Measurements from ENCODE around the gene TAS1R2.
"Not testable (repeated sequence)": the region's sequence is repeated elsewhere in the genome, so short reads cannot be mapped to it uniquely, and the experiment has no call there.

TAS1R2 gene

DNA sequence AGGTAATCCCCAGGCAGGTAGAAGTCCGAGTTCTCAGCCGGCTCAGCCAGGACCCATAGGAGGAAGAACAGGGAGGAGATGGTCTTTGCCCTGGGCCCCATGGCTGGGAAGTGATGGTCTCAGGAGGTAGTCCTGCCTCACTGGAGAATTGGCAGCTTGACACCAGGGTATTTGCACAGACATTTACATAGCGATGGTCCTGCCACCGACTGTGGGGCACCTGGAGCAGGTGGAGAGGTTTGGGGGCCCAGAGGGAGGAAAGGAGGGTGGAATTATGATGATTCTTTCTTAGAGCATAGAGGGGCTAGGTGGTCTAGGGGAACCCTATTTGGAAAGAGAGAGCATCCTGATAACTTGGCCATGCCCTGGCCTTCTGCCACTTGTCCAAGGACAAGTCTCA lies at the start of gene TAS1R2:
Gene TAS1R2, minus strand, starts transcription at position 101 of the 400 bp plus-strand sequence. Its CDS starts 0 bp downstream, at position 101.
- DNase-seq (ENCODE audit: low read depth): no peak

DNA sequence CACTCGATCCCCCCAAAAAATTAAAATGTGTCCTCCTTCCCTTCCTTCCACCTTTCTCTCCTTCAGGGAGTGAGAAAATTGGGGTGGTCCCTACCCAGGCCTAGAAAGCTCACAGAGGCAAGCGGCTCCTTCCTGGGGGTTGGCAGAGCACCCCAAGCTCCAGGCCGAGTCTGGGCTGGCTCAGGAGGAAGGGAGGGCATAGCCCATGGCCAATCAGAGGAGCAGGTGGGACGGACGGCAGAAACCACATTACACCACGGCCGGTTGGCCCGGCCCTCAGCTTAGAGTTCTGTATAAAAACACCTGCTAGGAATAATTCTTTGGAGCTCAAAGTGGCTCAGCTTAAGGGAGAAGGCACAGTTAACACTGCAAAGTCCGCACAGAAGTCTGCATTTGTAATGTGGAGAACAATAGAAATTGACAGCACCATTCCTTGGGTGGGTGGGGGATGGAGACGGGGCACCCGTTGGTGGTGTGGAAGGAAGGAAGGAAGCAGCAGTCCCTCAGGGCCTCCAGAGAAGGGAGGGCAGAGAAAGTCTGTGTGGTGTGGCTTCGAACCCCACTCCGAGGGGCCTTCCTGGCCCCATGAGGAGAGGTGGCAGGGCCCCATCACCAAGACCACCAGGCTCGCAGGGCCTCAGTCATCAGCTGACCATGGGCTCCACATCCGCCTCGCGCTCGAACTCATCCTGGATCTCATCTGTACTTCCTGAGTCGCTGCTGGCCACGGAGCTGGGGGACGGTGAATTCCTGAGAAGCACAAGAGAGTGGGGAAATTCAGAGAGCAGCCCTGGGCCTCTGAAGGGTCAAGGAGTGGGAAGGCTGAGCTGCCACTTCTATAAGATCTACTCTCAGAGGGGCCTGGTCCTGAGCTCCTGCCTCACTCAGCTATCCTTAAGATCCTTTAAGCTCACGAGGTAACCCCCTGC lies 48.7 kb upstream of the TAS1R2 start:
- no peak for DNase-seq (ENCODE audit: low read depth)

DNA sequence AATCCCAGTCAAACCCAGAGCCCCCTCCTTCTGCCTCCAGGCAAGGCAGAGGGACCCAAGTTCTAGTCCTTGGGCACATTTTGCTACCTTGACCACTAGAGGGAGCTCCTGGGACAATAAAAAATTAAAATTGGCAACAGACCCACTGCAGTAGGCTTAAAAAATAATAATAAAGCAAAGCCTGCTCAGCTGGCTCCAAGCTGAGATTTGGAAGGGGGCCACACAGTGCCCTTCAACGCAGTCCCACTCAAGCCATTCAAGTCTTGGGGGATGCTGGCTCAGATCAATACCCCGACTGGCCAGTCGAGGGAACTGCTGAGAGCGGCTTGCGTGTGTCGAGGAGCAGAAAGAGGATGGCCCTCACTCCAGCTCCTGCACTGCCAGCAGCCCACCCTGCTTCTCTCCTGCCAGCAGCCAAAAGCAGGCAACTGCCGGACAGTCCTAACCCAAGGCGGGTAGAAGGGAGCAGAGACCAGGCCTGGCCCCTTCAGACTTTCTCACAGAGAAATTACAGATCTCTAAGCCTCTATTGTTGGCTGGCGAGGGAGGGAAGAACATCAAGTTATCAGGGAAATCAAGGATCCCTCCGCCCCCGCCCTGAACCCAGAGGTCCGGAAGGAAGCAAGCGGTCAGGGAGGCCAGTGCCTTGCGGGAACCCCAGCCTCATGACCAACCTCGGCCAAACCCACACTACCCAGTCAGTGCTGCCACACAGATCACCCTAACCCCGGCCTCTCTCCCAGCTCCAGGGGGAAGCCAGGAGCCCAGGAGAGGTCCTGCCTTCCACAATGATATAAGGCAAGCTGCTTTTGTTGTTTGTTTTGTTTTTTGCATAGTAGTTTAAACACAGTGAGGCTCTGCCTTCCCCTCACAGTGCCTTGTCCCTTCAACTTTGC lies 47.8 kb upstream of the TAS1R2 start:
- no peak for DNase-seq (ENCODE audit: low read depth)

DNA sequence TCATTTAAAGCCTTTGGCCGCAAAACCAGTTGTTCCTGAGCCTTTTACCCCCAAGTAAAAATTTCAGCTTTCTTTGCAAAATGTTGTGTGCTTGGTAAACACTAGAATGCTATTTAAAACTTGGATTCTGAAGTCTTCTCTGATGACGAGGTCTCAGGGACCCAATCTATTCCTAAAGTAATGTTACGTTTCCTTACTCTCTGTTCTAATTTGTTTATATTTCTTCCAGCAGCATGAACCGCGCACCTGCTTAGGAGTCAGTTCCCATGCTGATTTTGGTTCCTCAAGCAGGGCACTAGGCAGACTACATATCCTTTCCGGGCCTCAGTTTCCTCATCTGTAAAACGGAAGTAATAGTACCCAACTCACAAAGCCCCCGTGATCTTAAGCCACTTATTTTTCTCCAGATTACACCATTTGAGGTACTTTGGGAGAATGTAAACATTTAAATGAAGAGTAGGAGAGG lies 43.9 kb upstream of the TAS1R2 start:
- no peak for DNase-seq (ENCODE audit: low read depth)

DNA sequence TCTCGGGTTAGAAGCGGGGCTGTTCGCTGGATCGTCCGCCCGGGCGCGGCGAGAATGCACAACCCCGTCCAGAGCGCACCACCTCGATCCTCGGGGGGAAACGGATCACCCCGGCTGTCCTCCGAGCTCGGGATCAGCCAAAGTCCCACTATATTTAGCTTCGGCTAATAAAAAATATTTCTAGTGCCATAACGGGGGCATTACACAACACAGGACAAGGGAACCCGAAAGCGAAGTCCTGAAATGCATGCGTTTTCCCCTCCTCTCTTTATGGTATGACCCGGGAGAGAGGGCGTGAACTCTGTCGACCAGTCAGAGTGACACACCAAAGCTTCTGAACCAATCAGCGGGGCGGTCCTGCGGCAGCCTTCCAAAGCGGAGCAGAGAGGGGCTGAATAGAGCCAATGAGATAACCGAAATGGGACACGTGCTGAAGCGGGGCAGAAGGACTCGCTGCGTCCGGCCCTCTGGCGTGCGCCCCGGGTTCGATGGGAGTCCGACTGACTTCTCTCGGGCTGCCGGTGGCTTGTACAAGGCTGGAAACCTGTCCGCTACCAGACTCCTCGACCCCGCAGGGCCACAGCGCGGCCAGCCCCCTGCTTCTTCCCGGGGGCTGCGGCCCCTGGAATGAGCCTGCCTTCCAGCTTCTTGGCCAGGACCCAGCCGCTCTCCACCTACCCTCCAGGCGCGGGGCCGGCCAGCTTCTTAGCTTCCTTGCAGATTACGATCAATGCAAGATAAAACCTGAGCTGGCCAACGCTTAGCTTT lies 43.2 kb upstream of the TAS1R2 start, which contains the start of gene ALDH4A1:
Gene ALDH4A1, minus strand, starts transcription at position 33 of the 768 bp plus-strand sequence. Its CDS starts 32 bp downstream, at position 1.
- DNase-seq (ENCODE audit: low read depth): peak; percentile 68

DNA sequence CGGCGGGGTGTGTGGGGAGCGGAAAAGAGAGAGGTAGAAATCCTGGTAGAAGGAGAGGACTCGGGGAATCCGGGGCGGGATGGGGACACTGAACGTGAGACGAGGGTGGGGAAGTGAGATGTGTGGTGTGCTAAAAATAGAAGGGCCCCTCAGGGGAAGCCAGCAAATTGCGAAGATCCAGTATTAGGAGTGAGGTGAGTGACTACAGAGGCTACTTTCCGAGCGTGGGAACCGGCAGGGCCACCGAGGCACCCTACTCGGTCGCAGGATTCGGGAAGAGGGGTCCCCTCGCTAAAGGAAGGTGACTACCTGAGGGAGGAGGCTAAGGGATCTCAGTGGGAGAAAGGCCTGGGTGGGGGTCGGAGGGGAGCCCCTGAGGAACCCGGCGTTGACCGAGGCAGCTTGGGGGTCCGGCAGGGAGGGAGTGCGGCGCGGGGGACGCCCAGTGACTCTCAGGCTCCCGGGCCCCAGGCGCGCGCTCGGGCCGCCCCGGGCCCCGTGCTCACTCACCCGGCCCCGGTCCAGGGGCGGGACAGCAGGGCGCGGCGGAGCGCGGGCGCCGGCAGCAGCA lies 42.6 kb upstream of the TAS1R2 start:
- DNase-seq (ENCODE audit: low read depth): no peak

DNA sequence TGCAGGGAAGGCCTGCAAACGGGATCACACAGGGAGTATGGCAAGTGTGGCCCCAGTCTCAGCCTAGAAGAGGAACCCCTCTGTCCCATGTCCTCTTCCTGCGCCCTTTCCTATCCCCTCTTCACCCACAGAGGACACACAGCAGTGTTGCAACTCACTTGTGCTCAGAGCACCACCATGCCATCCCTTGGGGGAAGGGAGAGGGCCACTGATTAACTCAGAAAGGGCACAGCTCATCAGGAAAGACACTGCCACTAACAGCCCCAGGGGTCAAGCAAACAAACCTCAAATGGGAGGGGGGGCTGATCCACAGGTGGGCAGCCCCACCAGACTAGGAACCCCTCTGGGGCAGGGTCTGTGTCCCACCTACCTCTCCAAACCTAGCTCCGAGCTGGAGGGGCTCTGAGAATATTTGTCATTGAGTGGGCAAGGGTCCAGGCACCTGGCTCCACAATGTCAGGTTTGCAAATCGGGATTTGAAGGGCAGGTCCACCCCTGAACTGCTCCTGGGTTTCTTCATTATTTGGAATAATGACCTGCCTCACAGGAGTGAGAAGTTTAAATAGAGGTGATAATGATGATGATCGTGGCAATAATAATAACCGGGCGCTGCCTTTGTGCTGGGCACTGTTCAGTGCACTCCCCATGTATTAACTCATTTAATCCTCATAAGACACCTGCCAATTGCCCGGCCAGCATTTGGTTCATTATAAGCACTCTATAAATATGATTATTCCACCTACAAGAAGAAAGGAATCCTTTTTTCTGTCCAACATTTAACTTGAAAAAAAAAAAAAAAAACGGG lies 41.9 kb upstream of the TAS1R2 start:
- DNase-seq (ENCODE audit: low read depth): no peak

DNA sequence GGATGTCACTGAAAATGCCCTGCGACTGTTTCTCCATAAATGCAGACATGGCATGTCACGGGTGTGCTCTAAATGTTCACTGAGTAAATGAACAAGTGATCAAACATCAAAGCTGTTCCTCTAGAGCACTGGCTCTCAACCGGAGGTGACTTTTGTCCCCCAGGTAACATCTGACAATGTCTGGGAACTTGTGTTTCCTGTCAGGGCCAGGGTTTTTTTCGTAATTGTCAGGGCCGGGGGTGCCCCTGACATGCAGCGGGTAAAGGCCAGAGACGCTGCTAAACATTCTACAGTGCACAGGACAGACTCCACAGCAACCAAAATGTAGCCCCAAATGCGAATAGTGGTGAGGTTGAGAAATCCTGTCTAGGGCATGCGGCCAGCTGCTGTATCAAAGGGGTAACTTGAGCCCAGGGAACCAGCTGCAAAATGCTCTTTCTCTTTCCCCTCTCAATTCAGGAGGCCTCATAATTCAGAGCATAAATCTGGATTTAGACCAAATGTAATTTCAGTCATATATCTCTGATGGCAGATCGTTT lies 40.9 kb upstream of the TAS1R2 start:
- no peak for DNase-seq (ENCODE audit: low read depth)

DNA sequence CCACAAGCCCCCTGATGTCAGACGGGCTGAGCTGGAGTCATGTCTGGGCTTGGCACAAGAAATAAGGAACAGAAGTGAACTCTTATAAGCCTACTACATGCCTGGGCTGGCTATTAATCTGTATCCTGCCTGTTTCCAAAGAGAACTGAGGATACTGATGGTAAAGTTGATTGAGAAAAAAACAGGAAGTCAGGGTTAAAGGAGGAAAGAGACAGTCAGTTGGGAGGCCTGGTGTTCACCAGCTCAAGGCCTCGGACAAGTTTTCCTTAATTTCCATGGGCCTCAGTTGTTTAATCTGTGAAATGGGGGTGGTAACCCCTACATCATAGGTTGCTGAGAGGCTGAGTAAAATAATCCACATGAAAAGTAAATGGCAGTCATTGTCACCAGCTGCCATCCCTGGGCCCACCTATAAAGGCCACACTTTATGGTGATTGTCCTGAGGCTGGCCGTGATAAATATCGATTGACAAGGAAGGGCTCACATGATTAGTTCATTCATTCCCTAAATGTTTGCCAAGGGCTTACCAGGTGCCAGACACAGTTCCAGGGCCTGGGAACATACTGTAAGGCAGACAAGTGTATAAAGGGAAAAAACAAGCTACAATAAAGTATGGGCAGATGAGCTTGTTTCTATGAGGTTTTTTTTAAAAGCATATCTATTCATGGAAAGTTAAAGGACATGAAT lies 40.0 kb upstream of the TAS1R2 start:
- no peak for DNase-seq (ENCODE audit: low read depth)

DNA sequence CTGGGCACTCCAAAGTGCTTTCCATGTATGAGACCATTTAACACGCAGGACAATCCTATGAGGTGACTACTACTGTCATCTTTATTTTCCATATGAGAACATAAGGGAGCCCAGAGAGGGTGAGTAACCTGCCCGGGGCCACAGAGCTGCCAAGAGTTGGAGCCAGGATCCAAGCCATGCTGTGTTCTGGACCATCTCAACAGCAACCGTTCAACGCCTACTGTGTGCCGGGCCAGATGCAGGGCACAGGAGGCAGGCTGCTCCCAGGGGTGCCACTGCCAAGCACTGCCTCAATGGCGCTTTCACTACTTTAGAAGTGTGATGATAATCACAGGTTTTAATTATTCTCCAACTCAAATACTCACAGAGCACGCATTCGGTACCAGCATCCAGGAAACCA lies 39.1 kb upstream of the TAS1R2 start:
- DNase-seq (ENCODE audit: low read depth): no peak

DNA sequence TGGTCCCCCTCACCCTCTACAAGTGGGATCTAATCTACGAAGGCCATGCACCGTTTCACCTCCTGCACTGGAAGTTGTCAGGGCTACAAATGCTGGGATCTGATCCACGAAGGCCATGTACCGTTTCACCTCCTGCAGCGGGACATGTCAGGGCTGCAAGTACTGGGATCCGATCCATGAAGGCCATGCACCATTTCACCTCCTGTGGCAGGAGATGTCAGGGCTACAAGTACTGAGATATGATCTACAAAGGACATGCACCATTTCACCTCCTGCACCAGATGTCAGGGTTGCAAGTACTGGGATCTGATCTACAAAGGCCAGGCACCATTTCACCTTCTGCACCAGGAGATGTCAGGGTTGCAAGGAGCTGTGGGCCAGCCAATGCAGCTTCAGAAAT lies 35.9 kb upstream of the TAS1R2 start:
- DNase-seq (ENCODE audit: low read depth): no peak

DNA sequence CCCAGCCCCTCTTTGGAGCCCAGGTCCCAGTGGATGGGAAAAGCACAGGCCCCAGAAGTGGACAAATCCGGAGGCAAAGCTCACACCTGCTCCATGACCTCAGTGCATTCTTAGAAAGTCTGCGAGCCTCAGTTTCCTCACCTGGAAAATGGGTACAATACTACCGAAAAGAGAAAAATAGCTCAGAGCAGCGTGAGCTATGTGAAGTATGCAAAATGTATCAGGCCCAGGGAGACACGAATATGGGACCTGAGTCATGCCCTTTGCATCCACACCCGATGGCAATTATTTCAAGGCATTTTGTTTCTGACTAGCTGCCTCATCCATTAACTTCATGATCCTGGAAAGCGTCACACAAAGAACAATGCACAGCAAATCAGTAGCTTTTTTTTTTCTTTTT lies 33.7 kb upstream of the TAS1R2 start:
- no peak for DNase-seq (ENCODE audit: low read depth)

DNA sequence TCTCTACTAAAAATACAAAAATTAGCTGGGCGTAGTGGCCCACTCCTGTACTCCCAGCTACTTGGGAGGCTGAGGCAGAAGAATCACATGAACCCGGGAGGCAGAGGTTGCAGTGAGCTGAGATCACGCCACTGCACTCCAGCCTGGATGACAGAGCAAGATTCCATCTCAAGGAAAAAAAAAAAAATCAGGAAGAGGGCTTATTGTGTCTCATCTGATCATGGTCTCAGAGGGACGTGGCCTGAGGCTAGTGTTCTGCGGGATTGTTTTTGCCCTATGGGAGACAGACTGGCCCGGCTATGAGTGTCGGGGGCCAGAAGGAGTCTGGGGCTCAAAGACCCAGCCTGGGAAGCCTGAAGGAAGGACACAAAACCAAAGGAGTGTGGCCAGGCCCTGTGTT lies 32.4 kb upstream of the TAS1R2 start:
- not testable (repeated sequence) for DNase-seq (ENCODE audit: low read depth)

DNA sequence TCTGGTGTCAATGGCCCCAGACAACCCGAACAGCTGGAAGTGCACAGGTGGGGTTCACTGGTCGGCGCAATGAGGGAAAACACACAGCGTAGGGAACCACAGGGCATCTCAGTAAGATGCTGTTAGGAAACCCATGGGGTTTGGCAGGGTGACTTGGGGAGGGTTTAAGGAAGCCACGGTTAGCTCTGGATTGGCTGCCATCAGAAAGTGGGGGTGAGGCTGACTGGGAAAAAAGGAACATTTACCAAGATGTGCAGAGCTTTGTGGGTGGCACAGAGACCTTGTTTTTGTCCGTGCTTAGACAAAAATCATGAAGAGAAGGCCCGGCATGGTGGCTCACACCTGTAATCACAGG lies 31.9 kb upstream of the TAS1R2 start:
- no peak for DNase-seq (ENCODE audit: low read depth)

DNA sequence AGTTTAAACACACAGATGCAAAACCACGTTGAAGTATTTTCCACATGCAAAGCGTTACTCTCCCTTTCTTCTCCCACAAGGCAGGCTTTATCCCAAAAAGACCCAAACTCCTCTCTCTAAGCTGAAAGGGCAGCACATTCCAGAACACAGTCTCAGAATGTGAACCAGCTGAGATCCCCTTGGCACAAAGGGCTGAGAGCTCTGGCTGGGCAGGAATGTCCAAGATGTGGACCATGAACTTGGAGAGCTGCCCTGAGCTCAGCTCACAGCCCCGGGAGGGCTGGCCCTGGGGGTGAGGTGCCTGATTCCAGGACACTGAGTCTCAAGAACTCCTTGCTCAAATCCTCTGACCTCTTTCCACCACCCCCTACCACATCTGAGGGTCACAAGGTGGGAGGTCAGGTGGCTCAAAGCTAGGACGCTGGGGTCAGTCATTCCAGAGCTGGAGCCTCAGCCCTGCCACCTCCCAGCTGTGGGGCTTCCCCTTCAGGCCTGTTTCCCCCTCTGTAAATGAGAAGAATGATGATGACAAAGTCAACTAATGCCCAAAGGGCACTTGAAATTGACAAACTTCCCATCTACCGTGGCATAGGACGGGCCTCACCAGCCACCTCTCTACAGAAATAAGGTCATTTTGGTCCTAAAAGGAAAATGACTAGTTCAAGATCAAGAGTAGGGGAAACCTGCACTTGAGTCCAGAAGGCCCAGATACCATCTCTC lies 31.4 kb upstream of the TAS1R2 start:
- no peak for DNase-seq (ENCODE audit: low read depth)

DNA sequence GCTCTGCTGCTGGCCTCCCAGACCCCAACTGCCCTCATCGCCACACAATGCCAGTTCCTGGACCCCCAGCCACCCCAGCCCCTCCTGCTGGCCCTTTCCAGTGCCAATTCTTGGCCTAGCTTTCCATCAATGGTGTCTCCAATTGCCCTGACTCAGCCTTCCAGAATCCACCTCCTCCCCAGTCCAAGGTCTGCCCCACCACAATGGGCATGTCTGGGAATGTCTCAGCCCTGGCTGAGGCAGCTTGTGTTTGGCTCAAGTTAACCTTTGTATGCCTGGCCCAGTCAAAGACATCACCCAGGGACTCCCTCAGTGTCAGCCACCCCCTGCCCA lies 26.5 kb upstream of the TAS1R2 start:
- no peak for DNase-seq (ENCODE audit: low read depth)

DNA sequence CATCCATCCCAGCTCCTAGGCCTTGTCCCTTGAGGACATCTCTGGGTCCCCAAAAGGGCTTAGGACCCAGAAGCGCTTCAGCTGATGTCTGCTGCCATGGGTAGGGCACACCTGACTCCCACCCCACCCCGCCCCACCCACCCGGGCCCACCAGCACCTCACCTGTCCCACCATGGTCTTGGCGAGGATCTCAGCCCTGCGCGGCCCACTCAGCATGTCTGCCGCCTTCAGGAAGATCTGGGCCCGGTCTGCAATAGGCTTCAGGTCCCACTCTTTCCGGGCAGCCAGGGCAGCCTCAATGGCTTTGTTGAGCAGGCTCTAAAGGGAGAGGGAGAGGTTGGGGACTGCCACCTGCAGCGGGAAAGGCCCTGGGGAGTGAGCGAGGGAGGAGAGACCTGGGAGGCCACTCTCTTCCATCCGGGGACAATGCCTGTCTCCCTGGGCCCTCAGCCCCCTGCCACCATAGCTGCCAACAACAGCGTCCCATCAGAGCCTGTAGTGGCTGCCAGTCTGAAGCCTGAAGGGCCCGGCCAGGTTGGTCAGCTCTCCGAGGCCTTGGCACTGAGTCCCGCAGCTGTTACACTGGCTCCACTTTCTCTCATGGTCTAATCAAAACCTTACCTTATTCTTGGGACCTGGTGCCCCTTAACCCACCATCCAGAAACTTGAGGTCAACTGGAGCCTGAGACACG lies 26.0 kb upstream of the TAS1R2 start:
- DNase-seq (ENCODE audit: low read depth): no peak

DNA sequence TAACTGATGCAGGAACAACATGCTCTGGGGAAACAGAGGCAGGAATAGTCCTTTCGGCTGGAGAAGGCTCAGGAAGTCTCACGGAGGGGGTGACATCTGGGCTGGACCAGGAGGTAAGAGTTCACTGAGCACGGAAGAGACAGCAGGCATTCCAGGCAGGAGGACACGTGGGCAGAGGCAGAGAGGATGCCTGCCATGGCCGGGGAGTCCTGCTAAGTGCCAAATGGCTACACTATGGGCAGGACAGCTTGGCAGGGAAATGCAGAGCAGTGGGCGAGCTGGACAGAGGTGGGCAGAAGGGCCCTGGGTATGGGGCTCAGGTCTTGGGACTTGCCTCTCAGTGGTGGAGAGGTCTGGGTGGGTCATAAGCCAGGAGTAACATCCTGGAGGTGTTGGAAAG lies 25.3 kb upstream of the TAS1R2 start:
- no peak for DNase-seq (ENCODE audit: low read depth)

DNA sequence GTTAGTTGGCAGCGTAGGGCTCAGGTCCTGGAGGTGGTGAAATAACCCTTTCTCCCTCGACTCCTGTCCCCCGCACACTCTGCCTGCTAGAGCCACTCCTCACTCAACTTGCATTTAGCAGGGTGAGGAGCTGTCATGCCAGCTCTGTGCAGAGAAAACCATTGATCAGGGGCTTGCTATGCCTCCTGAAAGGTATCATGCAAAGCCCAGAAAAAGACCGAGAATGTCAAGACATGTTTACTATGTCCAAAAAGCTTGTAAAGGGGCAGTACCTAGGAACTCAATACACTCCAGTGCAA lies 24.9 kb upstream of the TAS1R2 start:
- DNase-seq (ENCODE audit: low read depth): no peak

Data from stimulated activated CD8-positive, alpha-beta memory T cell treated with anti-CD3 and anti-CD28 coated beads, Interleukin-15, amount 100 ng/mL, for 24 hours (primary cell).